ENCODE data around the gene PRKCB. TPM values are rescaled to one million over a fixed set of nuclear protein-coding genes. Genes with fewer than 3 reads are reported as not detected.

Gene PRKCB
- total RNA-seq, 3 donors from 2014 or later, result 1.3 to 5.3 (median 4.7) TPM

DNA sequence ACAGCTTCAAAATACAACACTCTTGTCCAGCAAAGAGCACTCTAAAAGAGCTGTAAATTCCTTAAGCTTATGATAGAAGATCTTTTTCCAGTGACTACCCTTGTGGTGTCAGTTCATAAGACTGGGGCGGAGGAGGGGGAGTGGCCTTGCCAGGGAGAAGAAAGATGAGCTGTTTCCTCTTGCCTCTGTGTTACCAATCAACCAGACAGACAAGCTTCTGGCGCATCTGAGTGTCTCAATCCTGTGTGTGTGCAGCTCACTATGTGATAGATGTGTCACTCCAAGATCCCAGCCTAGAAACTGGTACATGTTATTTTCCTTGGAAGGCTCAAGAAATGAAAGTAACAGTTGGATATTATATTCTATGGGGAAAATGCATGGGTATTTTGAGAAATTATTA, 253.0 kb downstream of the PRKCB start:
- Histone ChIP-seq H3K9me3 (peaks cover 0 to 18% of the 10 kb centered on the region in 2 donors), H3K4me1 (no peaks in the 10 kb centered on the region), H3K27ac (no peak overlapping the region), H3K4me3 (no peak overlapping the region), H3K36me3 (no peaks in the 10 kb centered on the region), H3K27me3 (peaks cover 0 to 13% of the 10 kb centered on the region in 2 donors)
- DNase-seq (ENCODE audit: low spot score in 2 of 2), result no peak
- intact Hi-C loops (cut with DNase I; ENCODE audit: low total_unique reads), result no loop called here
- TF ChIP-seq, protein P1, sequence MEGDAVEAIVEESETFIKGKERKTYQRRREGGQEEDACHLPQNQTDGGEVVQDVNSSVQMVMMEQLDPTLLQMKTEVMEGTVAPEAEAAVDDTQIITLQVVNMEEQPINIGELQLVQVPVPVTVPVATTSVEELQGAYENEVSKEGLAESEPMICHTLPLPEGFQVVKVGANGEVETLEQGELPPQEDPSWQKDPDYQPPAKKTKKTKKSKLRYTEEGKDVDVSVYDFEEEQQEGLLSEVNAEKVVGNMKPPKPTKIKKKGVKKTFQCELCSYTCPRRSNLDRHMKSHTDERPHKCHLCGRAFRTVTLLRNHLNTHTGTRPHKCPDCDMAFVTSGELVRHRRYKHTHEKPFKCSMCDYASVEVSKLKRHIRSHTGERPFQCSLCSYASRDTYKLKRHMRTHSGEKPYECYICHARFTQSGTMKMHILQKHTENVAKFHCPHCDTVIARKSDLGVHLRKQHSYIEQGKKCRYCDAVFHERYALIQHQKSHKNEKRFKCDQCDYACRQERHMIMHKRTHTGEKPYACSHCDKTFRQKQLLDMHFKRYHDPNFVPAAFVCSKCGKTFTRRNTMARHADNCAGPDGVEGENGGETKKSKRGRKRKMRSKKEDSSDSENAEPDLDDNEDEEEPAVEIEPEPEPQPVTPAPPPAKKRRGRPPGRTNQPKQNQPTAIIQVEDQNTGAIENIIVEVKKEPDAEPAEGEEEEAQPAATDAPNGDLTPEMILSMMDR (IDR thresholded peaks at IDR 0.05), result no peak
- TF ChIP-seq POLR2AphosphoS5 (IDR thresholded peaks at IDR 0.05) (no peak), POLR2A (IDR thresholded peaks at IDR 0.05) (no peak)

DNA sequence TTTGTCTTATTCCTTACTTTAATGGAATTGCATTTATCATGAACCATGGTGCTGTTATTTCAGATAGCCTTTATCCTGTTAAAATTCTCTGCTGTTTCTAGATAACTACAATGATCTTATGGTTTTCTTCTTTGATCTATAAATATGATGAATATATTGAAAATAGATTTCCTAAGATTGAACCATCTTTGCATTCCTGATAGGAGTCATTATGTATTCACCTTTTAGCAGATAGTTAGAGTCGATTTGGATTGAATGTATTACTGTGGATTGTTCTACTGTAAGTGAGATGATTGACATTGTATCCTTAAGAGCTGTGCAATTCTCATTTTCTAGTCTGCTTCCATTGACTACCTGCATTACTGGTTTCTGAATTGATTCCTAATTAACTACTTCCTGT, 255.3 kb downstream of the PRKCB start:
- H3K27me3 ChIP-seq, result peaks cover 0 to 12% of the 10 kb centered on the region in 2 donors
- no peaks in the 10 kb centered on the region for H3K4me1 ChIP-seq
- H3K4me3 ChIP-seq, result no peak overlapping the region
- no peak overlapping the region for H3K27ac ChIP-seq
- intact Hi-C loops (cut with DNase I; ENCODE audit: low total_unique reads), result no loop called here
- peaks cover 0 to 18% of the 10 kb centered on the region in 2 donors for H3K9me3 ChIP-seq
- no peaks in the 10 kb centered on the region for H3K36me3 ChIP-seq
- no peak for DNase-seq (ENCODE audit: low spot score in 2 of 2)
- TF ChIP-seq, protein P1 (IDR thresholded peaks at IDR 0.05), result no peak
- TF ChIP-seq POLR2A (IDR thresholded peaks at IDR 0.05), result no peak

DNA sequence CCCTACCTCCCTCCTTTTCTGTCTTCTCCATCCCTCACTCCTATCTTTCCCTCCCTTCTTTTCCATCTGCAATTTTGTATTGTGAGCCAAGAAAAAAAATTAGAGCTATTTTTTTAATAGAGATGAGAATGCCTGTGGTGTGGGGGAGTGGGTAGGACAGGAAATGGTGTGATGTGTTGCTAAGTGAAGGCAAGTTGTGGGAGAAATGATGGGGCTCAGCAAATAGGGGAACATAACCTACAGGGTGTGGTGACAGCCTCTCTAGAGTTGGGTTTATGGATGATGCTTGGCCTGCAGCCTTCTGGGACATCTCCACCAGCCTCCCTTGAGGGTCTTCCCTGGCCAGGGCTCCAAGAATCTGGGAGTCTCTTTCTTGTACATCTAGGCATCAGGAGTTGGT, 257.3 kb downstream of the PRKCB start:
- H3K9me3 ChIP-seq, result peaks cover 0 to 18% of the 10 kb centered on the region in 2 donors
- intact Hi-C loops (cut with DNase I; ENCODE audit: low total_unique reads), result no loop called here
- no peaks in the 10 kb centered on the region for H3K4me1 ChIP-seq
- H3K27me3 ChIP-seq, result peaks cover 0 to 3% of the 10 kb centered on the region in 2 donors
- TF ChIP-seq POLR2AphosphoS5 (IDR thresholded peaks at IDR 0.05), result no peak
- TF ChIP-seq POLR2A (IDR thresholded peaks at IDR 0.05), result no peak
- TF ChIP-seq, protein P1 (IDR thresholded peaks at IDR 0.05), result no peak
- H3K27ac ChIP-seq, result no peak overlapping the region
- DNase-seq (ENCODE audit: low spot score in 2 of 2), result no peak
- H3K4me3 ChIP-seq, result no peak overlapping the region
- H3K36me3 ChIP-seq, result no peaks in the 10 kb centered on the region

DNA sequence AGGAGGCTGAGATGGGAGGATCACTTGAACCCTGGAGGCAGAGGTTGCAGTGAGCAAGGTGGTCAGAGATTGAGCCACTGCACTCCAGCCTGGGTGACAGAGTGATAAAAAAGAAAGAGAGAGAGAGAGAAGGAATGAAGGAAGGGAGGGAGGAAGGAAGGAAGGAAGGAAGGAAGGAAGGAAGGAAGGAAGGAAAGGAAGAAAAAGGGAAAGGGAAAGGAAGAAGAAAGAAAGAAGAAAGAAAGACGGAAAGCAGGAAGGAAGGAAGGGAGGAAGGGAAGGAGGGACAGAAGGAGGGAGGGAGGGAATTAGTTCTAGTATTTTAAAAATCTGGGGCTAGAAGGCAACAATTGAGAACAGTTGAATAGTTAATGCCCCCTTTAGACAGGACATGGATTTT, 258.9 kb downstream of the PRKCB start:
- intact Hi-C loops (cut with DNase I; ENCODE audit: low total_unique reads), result no loop called here
- no peaks in the 10 kb centered on the region for H3K27me3 ChIP-seq

DNA sequence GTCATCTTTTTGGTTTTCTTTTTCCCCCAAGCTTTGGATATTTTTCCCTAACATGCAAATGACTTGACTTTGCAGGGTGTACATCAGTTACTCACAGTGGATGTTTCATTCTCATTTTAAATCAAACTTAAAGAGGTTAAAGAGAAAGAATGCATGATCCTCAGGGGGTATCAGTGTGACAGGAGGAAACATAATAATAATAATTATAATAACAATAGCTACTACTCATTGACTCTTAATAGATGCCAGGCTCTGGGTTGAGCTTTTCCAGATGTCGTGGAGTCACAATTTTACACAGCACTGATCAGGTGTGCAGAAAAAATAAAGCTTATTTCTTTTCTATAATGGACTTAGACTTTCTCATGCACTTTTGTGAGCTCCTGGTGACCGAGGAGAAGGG, 263.1 kb downstream of the PRKCB start:
- TF ChIP-seq POLR2A (IDR thresholded peaks at IDR 0.05) (no peak), POLR2AphosphoS5 (IDR thresholded peaks at IDR 0.05) (no peak)
- TF ChIP-seq, protein P1 (IDR thresholded peaks at IDR 0.05), result no peak
- intact Hi-C loops (cut with DNase I; ENCODE audit: low total_unique reads), result no loop called here

More for the DNA sequence above, 258.9 kb downstream of the PRKCB start:
- H3K9me3 ChIP-seq, result peaks cover 0 to 18% of the 10 kb centered on the region in 2 donors
- H3K4me1 ChIP-seq, result no peaks in the 10 kb centered on the region
- no peak overlapping the region for H3K4me3 ChIP-seq
- H3K27ac ChIP-seq, result no peak overlapping the region
- no peak for DNase-seq (ENCODE audit: low spot score in 2 of 2)
- H3K36me3 ChIP-seq, result no peaks in the 10 kb centered on the region
- TF ChIP-seq POLR2A (IDR thresholded peaks at IDR 0.05) (no peak), POLR2AphosphoS5 (IDR thresholded peaks at IDR 0.05) (no peak)
- TF ChIP-seq, protein P1 (IDR thresholded peaks at IDR 0.05), result no peak

More for the DNA sequence above, 263.1 kb downstream of the PRKCB start:
- Histone ChIP-seq H3K4me1 (no peaks in the 10 kb centered on the region), H3K9me3 (no peaks in the 10 kb centered on the region), H3K27ac (no peak overlapping the region), H3K4me3 (no peak overlapping the region), H3K27me3 (no peaks in the 10 kb centered on the region), H3K36me3 (no peaks in the 10 kb centered on the region)
- DNase-seq (ENCODE audit: low spot score in 2 of 2), result no peak
